Activated naive CD8-positive, alpha-beta T cell (primary cell): Measurements from ENCODE around the gene NCKAP5.

Source experiments
- H3K27ac Mint-ChIP-seq: one replicate; pipeline ENCODE4 v1.8.0; 2021; ENCODE audit warnings: mixed read lengths
- H3K27me3 Mint-ChIP-seq: one replicate; pipeline ENCODE4 v1.8.0; 2021; ENCODE audit warnings: mixed read lengths
- H3K36me3 Mint-ChIP-seq: one replicate; pipeline ENCODE4 v1.8.0; 2021; ENCODE audit warnings: mixed read lengths
- H3K4me1 Mint-ChIP-seq: one replicate; pipeline ENCODE4 v1.8.0; 2021; ENCODE audit warnings: low read depth, mixed read lengths
- H3K4me3 Mint-ChIP-seq: one replicate; pipeline ENCODE4 v1.8.0; 2021; ENCODE audit warnings: mild to moderate bottlenecking, mixed read lengths
- H3K9me3 Mint-ChIP-seq: one replicate; pipeline ENCODE4 v1.8.0; 2021; ENCODE audit warnings: low read depth, mixed read lengths

Gene NCKAP5

GRCh38 chr2:133026536-133027177 is 541.6 kb downstream of the NCKAP5 start:
- H3K4me1 Mint-ChIP-seq: no peaks in the 10 kb centered on the region
- H3K4me3 Mint-ChIP-seq: no peak overlapping the region
- H3K27ac Mint-ChIP-seq: no peak overlapping the region

GRCh38 chr2:133025004-133025403 is 543.3 kb downstream of the NCKAP5 start:
- Mint-ChIP-seq H3K4me1 (no peaks in the 10 kb centered on the region), H3K36me3 (no peaks in the 10 kb centered on the region), H3K27me3 (no peaks in the 10 kb centered on the region), H3K4me3 (no peak overlapping the region), H3K27ac (no peak overlapping the region), H3K9me3 (peaks cover 4% of the 10 kb centered on the region)

More at GRCh38 chr2:133026536-133027177, 541.6 kb downstream of the NCKAP5 start:
- Mint-ChIP-seq H3K9me3 (peaks cover 4% of the 10 kb centered on the region), H3K27me3 (no peaks in the 10 kb centered on the region), H3K36me3 (no peaks in the 10 kb centered on the region)

GRCh38 chr2:133012847-133013734 is 555.2 kb downstream of the NCKAP5 start:
- no peak overlapping the region for H3K4me3 Mint-ChIP-seq
- no peaks in the 10 kb centered on the region for H3K36me3 Mint-ChIP-seq
- no peaks in the 10 kb centered on the region for H3K27me3 Mint-ChIP-seq
- no peak overlapping the region for H3K27ac Mint-ChIP-seq
- H3K4me1 Mint-ChIP-seq: no peaks in the 10 kb centered on the region
- peaks cover 2% of the 10 kb centered on the region for H3K9me3 Mint-ChIP-seq

GRCh38 chr2:133004623-133005022 is 563.6 kb downstream of the NCKAP5 start:
- H3K9me3 Mint-ChIP-seq: peaks cover 14% of the 10 kb centered on the region
- H3K36me3 Mint-ChIP-seq: no peaks in the 10 kb centered on the region
- no peaks in the 10 kb centered on the region for H3K27me3 Mint-ChIP-seq
- H3K27ac Mint-ChIP-seq: no peak overlapping the region
- no peaks in the 10 kb centered on the region for H3K4me1 Mint-ChIP-seq
- H3K4me3 Mint-ChIP-seq: no peak overlapping the region

- H3K9me3 Mint-ChIP-seq: peaks cover 12% of the 10 kb centered on the region
- H3K27ac Mint-ChIP-seq: no peak overlapping the region
- no peaks in the 10 kb centered on the region for H3K27me3 Mint-ChIP-seq
- H3K4me1 Mint-ChIP-seq: no peaks in the 10 kb centered on the region
- H3K4me3 Mint-ChIP-seq: no peak overlapping the region
- no peaks in the 10 kb centered on the region for H3K36me3 Mint-ChIP-seq
Measured at GRCh38 chr2:132999421-132999820, 568.8 kb downstream of the NCKAP5 start.

GRCh38 chr2:132998221-132998620 is 570.0 kb downstream of the NCKAP5 start:
- no peaks in the 10 kb centered on the region for H3K36me3 Mint-ChIP-seq
- no peaks in the 10 kb centered on the region for H3K27me3 Mint-ChIP-seq
- H3K9me3 Mint-ChIP-seq: peaks cover 5% of the 10 kb centered on the region
- H3K4me1 Mint-ChIP-seq: no peaks in the 10 kb centered on the region
- no peak overlapping the region for H3K27ac Mint-ChIP-seq
- no peak overlapping the region for H3K4me3 Mint-ChIP-seq

- H3K27ac Mint-ChIP-seq: no peak overlapping the region
- H3K4me1 Mint-ChIP-seq: no peaks in the 10 kb centered on the region
- H3K9me3 Mint-ChIP-seq: no peaks in the 10 kb centered on the region
Measured at GRCh38 chr2:132991471-132992045, 576.7 kb downstream of the NCKAP5 start.

GRCh38 chr2:132984731-132985130 is 583.5 kb downstream of the NCKAP5 start:
- Mint-ChIP-seq H3K36me3 (no peaks in the 10 kb centered on the region), H3K27me3 (no peaks in the 10 kb centered on the region), H3K27ac (no peak overlapping the region), H3K9me3 (no peaks in the 10 kb centered on the region), H3K4me1 (no peaks in the 10 kb centered on the region), H3K4me3 (no peak overlapping the region)

More at GRCh38 chr2:132991471-132992045, 576.7 kb downstream of the NCKAP5 start:
- Mint-ChIP-seq H3K36me3 (no peaks in the 10 kb centered on the region), H3K27me3 (no peaks in the 10 kb centered on the region), H3K4me3 (no peak overlapping the region)

- Mint-ChIP-seq H3K27me3 (no peaks in the 10 kb centered on the region), H3K27ac (no peak overlapping the region), H3K36me3 (no peaks in the 10 kb centered on the region), H3K4me3 (no peak overlapping the region), H3K9me3 (no peaks in the 10 kb centered on the region), H3K4me1 (no peaks in the 10 kb centered on the region)
Measured at GRCh38 chr2:132980304-132980703, 588.0 kb downstream of the NCKAP5 start.

- Mint-ChIP-seq H3K27me3 (no peaks in the 10 kb centered on the region), H3K36me3 (no peaks in the 10 kb centered on the region), H3K9me3 (no peaks in the 10 kb centered on the region), H3K27ac (no peak overlapping the region), H3K4me1 (no peaks in the 10 kb centered on the region), H3K4me3 (no peak overlapping the region)
Measured at GRCh38 chr2:132979339-132980093, 588.7 kb downstream of the NCKAP5 start.

- Mint-ChIP-seq H3K4me3 (no peak overlapping the region), H3K36me3 (no peaks in the 10 kb centered on the region), H3K4me1 (no peaks in the 10 kb centered on the region), H3K27me3 (no peaks in the 10 kb centered on the region), H3K9me3 (no peaks in the 10 kb centered on the region), H3K27ac (no peak overlapping the region)
Measured at GRCh38 chr2:132978840-132979239, 589.4 kb downstream of the NCKAP5 start.

- no peak overlapping the region for H3K4me3 Mint-ChIP-seq
- no peaks in the 10 kb centered on the region for H3K27me3 Mint-ChIP-seq
- H3K36me3 Mint-ChIP-seq: no peaks in the 10 kb centered on the region
- no peaks in the 10 kb centered on the region for H3K9me3 Mint-ChIP-seq
- H3K4me1 Mint-ChIP-seq: no peaks in the 10 kb centered on the region
- H3K27ac Mint-ChIP-seq: no peak overlapping the region
Measured at GRCh38 chr2:132977812-132978529, 590.3 kb downstream of the NCKAP5 start.

- H3K4me3 Mint-ChIP-seq: no peak overlapping the region
- H3K9me3 Mint-ChIP-seq: no peaks in the 10 kb centered on the region
- no peaks in the 10 kb centered on the region for H3K27me3 Mint-ChIP-seq
- no peaks in the 10 kb centered on the region for H3K36me3 Mint-ChIP-seq
- no peak overlapping the region for H3K27ac Mint-ChIP-seq
- H3K4me1 Mint-ChIP-seq: no peaks in the 10 kb centered on the region
Measured at GRCh38 chr2:132975193-132976105, 592.8 kb downstream of the NCKAP5 start.
